Endothelial cell of umbilical vein (primary cell): Measurements from ENCODE around the gene CDC14B. TPM values are rescaled to one million over a fixed set of nuclear protein-coding genes. Genes with fewer than 3 reads are reported as not detected.

Experiments
- BruUV-seq: library from RNA; stranded (reverse); fragments of 400-500 nt; replicated peaks from 2 replicates; lab custom pipeline; 2021; lab: Mats Ljungman, UMichigan
- CTCF ChIA-PET: fragments of 300-600, 350-600 bp; sonication (Branson Sonifier 250); formaldehyde crosslinking; loops from one replicate; lab custom pipeline; 2021; ENCODE audit warnings: antibody characterized with exemption, inconsistent platforms; lab: Charles Lee
- POLR2A ChIA-PET: fragments of 300-600, 350-600 bp; sonication (Branson Sonifier 250); formaldehyde crosslinking; loops from one replicate; lab custom pipeline; 2021; ENCODE audit warnings: antibody characterized with exemption, inconsistent platforms; lab: Charles Lee
- DNase-seq: peaks from one replicate; pipeline ENCODE4 v3.0.0-alpha.2; 2011; ENCODE audit warnings: low read depth, low spot score
- FAIRE-seq: peaks from 2 replicates; lab custom pipeline; 2011; peaks lifted over from hg19 to GRCh38; lab: Jason Lieb, UNC
- H2AFZ ChIP-seq: 2 replicates; pipeline ENCODE4 v1.6.0; 2012; ENCODE audit warnings: low read depth, low read length, control low read depth, inconsistent platforms
- H3K27ac ChIP-seq: 2 replicates; pipeline ENCODE4 v1.5.1; 2011; ENCODE audit warnings: low read depth, mild to moderate bottlenecking, control low read depth, low read length, moderate library complexity; ENCODE audit not compliant: insufficient read depth
- H3K27me3 ChIP-seq, 2 experiments: 2 replicates each; pipeline versions ENCODE4 v1.6.0 to v1.6.1; 2011; ENCODE audit warnings: low read length in 2 of 2, mixed read lengths in 1 of 2; ENCODE audit not compliant: control insufficient read depth in 2 of 2, insufficient read depth in 2 of 2
- H3K36me3 ChIP-seq, 2 experiments: 2 replicates in 1 of 2; 3 replicates in 1 of 2; pipeline ENCODE4 v1.5.1; 2011; ENCODE audit warnings: low read length in 2 of 2, mild to moderate bottlenecking in 1 of 2, moderate library complexity in 1 of 2; ENCODE audit not compliant: control insufficient read depth in 2 of 2, insufficient read depth in 2 of 2; ENCODE audit errors: extremely low read depth in 1 of 2
- H3K4me1 ChIP-seq: 3 replicates; pipeline ENCODE4 v1.5.1; 2011; ENCODE audit warnings: mild to moderate bottlenecking, low read length; ENCODE audit not compliant: control insufficient read depth, insufficient read depth; ENCODE audit errors: extremely low read depth
- H3K4me2 ChIP-seq: 2 replicates; pipeline ENCODE4 v1.6.1; 2011; ENCODE audit warnings: low read length, control low read depth, mixed read lengths; ENCODE audit not compliant: insufficient read depth
- H3K4me3 ChIP-seq, 3 experiments: fragments of 200-600 bp in 1 of 3; sonication (generic), shearing (Covaris generic) in 1 of 3; replicated peaks in 1 of 3; 2 replicates each; pipeline ENCODE4 v1.5.1; 2011 to 2016; ENCODE audit warnings: control low read depth in 3 of 3, low read length in 3 of 3, mild to moderate bottlenecking in 2 of 3, inconsistent platforms in 1 of 3, low read depth in 1 of 3, moderate library complexity in 1 of 3; ENCODE audit not compliant: insufficient read depth in 1 of 3
- H3K79me2 ChIP-seq: 2 replicates; pipeline ENCODE4 v1.6.0; 2012; ENCODE audit warnings: low read length, inconsistent platforms; ENCODE audit not compliant: control insufficient read depth, insufficient read depth
- H3K9ac ChIP-seq: replicated peaks from 2 replicates; pipeline ENCODE3; 2011; ENCODE audit warnings: low read length, control low read depth; ENCODE audit not compliant: insufficient read depth; ENCODE audit errors: extremely low read depth
- H3K9me1 ChIP-seq: replicated peaks from 3 replicates; pipeline ENCODE4 v1.6.0; 2011; ENCODE audit warnings: mild to moderate bottlenecking, low read length; ENCODE audit not compliant: control insufficient read depth, insufficient read depth; ENCODE audit errors: extremely low read depth
- H3K9me3 ChIP-seq: replicated peaks from 2 replicates; pipeline ENCODE4 v1.5.1; 2012; ENCODE audit warnings: low read length, inconsistent platforms; ENCODE audit not compliant: control insufficient read depth, insufficient read depth
- H4K20me1 ChIP-seq: replicated peaks from 2 replicates; pipeline ENCODE3; 2011; ENCODE audit warnings: mild to moderate bottlenecking, low read length; ENCODE audit not compliant: control insufficient read depth, insufficient read depth; ENCODE audit errors: extremely low read depth
- EZH2 ChIP-seq: IDR thresholded peaks from 2 replicates; pipeline ENCODE4 v1.6.1; 2012; ENCODE audit warnings: borderline replicate concordance, low read depth, mild to moderate bottlenecking, moderate library complexity, low read length, inconsistent platforms; ENCODE audit not compliant: severe bottlenecking
- FOS ChIP-seq: IDR thresholded peaks from 2 replicates; pipeline ENCODE4 v1.6.1; 2011; ENCODE audit warnings: mild to moderate bottlenecking, low read length, moderate library complexity, borderline replicate concordance; ENCODE audit not compliant: insufficient read depth
- GATA2 ChIP-seq: IDR thresholded peaks from 2 replicates; pipeline ENCODE4 v1.7.0; 2011; ENCODE audit warnings: low read depth, mild to moderate bottlenecking, moderate library complexity, mixed read lengths, low read length; ENCODE audit not compliant: insufficient read length, insufficient read depth
- JUN ChIP-seq: IDR thresholded peaks from 2 replicates; pipeline ENCODE4 v1.6.1; 2011; ENCODE audit warnings: borderline replicate concordance, low read depth; ENCODE audit not compliant: insufficient read length, insufficient read depth
- MYC ChIP-seq: IDR thresholded peaks from one replicate; pipeline ENCODE4 v1.6.1; 2011; ENCODE audit warnings: mild to moderate bottlenecking, low read depth, low read length
- POLR2A ChIP-seq: IDR thresholded peaks from 2 replicates; pipeline ENCODE4 v1.6.1; 2012; ENCODE audit warnings: low read depth, mild to moderate bottlenecking, control low read depth, low read length
- POLR2AphosphoS5 ChIP-seq: IDR thresholded peaks from 2 replicates; pipeline ENCODE4 v1.6.1; 2012; ENCODE audit warnings: low read depth, mild to moderate bottlenecking, control low read depth, low read length, moderate library complexity; ENCODE audit not compliant: insufficient read depth
- dilution Hi-C: fragments of 300-500 bp; cut with MboI; formaldehyde crosslinking; loops from one replicate; pipeline ENCODE4 v1.15.0; 2019; ENCODE audit warnings: low sequenced_read_pairs; ENCODE audit not compliant: extremely low pct_ligation_motif_present
- intact Hi-C: fragments of 100-400 bp; cut with micrococcal nuclease; formaldehyde crosslinking; loops from one replicate; pipeline ENCODE4 v1.10.0; 2022
- polyA plus RNA-seq, 4 experiments: library from polyadenylated mRNA; depleted of rRNA in 3 of 4; stranded (reverse) in 3 of 4; unstranded in 1 of 4; fragments of >200 nt; gene quantifications; 2 replicates each; pipeline versions ENCODE4 v1.2.1 to v1.2.3, GENCODE V29; 2011 to 2012; ENCODE audit warnings: missing spikeins in 1 of 4
- total RNA-seq: library from RNA; stranded (reverse); gene quantifications from 2 replicates; pipeline ENCODE4 v1.2.3, GENCODE V29; 2021
- TF ChIP-seq, protein P1 (sequence below), 2 donors: IDR thresholded peaks; 1 replicate in 1 of 2; 2 replicates in 1 of 2; pipeline ENCODE4 v1.5.1; 2011; ENCODE audit warnings: low read length in 2 of 2, mild to moderate bottlenecking in 2 of 2, moderate library complexity in 2 of 2, control low read depth in 1 of 2, inconsistent platforms in 1 of 2, low read depth in 1 of 2; ENCODE audit not compliant: insufficient read depth in 1 of 2; ENCODE audit errors: extremely low read depth in 1 of 2
- TF ChIP-seq, protein P2 (sequence below): IDR thresholded peaks from 2 replicates; pipeline ENCODE4 v1.6.1; 2011; ENCODE audit not compliant: insufficient read depth, insufficient read length

The CDC14B gene
- total and polyA plus RNA-seq, 2 donors (not counting 3 experiments of a cell fraction or from before 2014, with no cell fraction given) = 0.39 to 0.93 TPM

DNA sequence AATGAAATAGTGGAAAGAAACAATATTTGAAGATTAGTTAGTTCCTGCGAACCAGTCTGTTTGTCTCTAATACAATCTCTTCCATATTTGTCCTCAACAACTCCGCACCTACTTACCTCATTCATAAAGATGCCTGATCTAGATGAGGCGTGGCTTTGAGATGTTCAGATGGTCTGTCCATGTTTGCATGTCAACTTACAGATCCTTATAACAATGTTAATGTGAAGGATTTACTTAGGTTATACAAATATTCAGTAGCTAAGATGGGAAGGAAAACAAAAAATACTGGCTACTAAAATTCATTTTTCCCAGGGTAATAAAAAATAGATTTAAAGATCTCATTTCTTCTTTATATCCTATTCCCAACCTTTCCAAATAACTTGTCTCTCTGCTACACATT is 8.3 kb downstream of the CDC14B start:
- BruUV-seq = no TSS peak
- Histone ChIP-seq H4K20me1 (no peaks in the 10 kb centered on the region), H3K4me2 (no peak overlapping the region), H3K36me3 (no peaks in the 10 kb centered on the region), H3K9ac (no peak overlapping the region), H3K9me1 (no peaks in the 10 kb centered on the region), H3K27ac (no peak overlapping the region), H3K79me2 (no peaks in the 10 kb centered on the region), H3K27me3 (peaks cover 15 to 27% of the 10 kb centered on the region in 2 experiments), H3K4me3 (no peak overlapping the region), H3K4me1 (no peaks in the 10 kb centered on the region), H2AFZ (no peak overlapping the region), H3K9me3 (no peaks in the 10 kb centered on the region)
- FAIRE-seq (no peak), DNase-seq (no peak)
- ChIA-PET POLR2A (no interaction called here), CTCF (no interaction called here)
- intact Hi-C loops (no loop called here), dilution Hi-C loops (no loop called here)
- TF ChIP-seq, protein P1, sequence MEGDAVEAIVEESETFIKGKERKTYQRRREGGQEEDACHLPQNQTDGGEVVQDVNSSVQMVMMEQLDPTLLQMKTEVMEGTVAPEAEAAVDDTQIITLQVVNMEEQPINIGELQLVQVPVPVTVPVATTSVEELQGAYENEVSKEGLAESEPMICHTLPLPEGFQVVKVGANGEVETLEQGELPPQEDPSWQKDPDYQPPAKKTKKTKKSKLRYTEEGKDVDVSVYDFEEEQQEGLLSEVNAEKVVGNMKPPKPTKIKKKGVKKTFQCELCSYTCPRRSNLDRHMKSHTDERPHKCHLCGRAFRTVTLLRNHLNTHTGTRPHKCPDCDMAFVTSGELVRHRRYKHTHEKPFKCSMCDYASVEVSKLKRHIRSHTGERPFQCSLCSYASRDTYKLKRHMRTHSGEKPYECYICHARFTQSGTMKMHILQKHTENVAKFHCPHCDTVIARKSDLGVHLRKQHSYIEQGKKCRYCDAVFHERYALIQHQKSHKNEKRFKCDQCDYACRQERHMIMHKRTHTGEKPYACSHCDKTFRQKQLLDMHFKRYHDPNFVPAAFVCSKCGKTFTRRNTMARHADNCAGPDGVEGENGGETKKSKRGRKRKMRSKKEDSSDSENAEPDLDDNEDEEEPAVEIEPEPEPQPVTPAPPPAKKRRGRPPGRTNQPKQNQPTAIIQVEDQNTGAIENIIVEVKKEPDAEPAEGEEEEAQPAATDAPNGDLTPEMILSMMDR (IDR thresholded peaks at IDR 0.05; ENCODE audit: extremely low read depth in 1 of 2, insufficient read depth in 1 of 2, low read depth in 1 of 2, low read length in 2 of 2) = no peak
- no peak for TF ChIP-seq GATA2
- no peak for TF ChIP-seq EZH2
- TF ChIP-seq FOS = no peak
- no peak for TF ChIP-seq POLR2AphosphoS5
- no peak for TF ChIP-seq MYC
- TF ChIP-seq, protein P2, sequence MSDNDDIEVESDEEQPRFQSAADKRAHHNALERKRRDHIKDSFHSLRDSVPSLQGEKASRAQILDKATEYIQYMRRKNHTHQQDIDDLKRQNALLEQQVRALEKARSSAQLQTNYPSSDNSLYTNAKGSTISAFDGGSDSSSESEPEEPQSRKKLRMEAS = no peak
- no peak for TF ChIP-seq JUN
- TF ChIP-seq POLR2A = no peak
